ENCODE measurements around the gene TM9SF2.

- no peak for TF ChIP-seq CTCF (IDR thresholded peaks at IDR 0.05)
- TF ChIP-seq ETV6 (CRISPR knock-in tag; IDR thresholded peaks at IDR 0.05) = no peak
- no peak for TF ChIP-seq IRF2 (CRISPR knock-in tag; IDR thresholded peaks at IDR 0.05; ENCODE audit: borderline replicate concordance, low read depth)
- TF ChIP-seq MAX (CRISPR knock-in tag; IDR thresholded peaks at IDR 0.05) = no peak
- TF ChIP-seq TCF7 (CRISPR knock-in tag; IDR thresholded peaks at IDR 0.05; ENCODE audit: low read depth) = no peak
- no peak for TF ChIP-seq TEAD1 (CRISPR knock-in tag; IDR thresholded peaks at IDR 0.05)
- no peak for TF ChIP-seq ATF2 (CRISPR knock-in tag; IDR thresholded peaks at IDR 0.05; ENCODE audit: borderline replicate concordance, low read depth)
These were observed 4.6 kb downstream of the TM9SF2 start for GRCh38 chr13:99505814-99506269.

All from WTC11 (cell line).